ENCODE data around the gene ANKHD1.
"Not testable (repeated sequence)": the region's sequence is repeated elsewhere in the genome, so short reads cannot be mapped to it uniquely, and the experiment has no call there.

The ANKHD1 gene

DNA sequence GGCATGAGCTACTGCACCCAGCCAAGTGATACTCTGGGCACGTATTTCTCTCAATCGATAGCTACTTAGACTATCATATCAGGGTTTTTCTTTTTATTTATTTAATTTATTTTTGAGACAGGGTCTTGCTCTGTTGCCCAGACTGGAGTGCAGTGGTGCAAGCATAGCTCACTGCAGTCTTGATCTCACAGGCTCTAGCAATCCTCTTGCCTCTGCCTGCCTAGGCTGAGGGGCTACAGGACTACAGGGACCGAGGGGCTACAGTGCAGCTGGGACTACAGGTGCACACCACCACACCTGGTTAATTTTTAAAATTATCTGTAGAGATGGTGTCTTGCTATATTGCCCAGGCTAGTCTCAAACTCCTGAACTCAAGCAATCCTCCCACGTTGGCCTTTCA, 20.3 kb upstream of the ANKHD1 start:
- no peak for DNase-seq

DNA sequence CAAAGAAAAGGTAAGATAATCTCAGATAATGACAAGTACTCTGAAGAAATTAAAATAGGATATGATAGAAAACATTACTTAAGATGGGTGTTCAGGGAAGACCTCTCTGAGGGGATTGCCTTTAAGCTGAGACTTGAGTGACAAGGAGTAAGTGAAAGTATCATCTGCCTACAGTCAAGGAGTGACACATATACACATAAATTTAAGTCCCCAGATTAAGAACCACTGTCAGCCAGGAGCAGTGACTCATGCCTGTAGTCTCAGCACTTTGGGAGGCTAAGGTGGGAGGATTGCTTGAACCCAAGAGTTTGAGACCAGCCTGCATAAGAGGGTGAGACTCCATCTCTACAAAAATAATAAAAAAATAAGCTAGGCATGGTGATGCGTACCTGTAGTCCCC, 19.7 kb upstream of the ANKHD1 start:
- DNase-seq: no peak

DNA sequence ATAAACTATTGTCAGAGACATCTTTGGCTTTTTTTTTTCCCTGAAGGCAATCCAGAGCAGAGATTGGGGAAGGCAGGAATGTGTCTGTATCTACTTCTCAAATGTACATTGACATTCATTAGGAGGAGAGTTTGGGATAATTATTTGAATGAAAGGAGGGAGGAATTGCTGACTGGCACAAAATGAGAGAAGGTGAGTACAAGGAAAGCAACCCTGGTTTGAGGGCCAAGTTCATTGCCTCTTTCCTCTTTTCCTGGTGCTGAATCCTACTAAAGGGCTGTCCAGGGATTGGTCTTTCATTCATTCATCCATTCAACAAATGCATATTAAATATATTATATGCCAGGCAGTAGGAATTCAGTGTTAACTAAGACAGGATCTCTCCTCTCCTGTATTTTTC, 18.8 kb upstream of the ANKHD1 start:
- DNase-seq: no peak

DNA sequence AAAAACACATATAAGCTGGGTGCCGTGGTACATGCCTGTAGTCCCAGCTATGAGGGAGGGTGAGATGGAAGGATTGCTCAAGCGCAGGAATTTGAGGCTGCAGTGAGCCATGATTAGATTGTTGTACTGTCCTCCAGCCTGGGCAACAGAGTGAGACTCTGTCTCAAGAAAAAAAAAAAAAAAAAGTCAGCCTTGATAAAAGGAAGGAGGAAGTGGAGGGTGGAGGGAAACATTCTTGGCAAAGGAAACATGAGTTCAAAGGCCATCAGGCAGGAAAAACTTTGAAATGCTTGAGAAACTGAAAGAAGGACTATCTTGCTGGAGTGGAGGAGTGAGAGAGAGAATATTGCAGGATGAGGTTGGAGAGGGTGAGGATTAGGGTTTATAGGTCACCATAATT, 18.3 kb upstream of the ANKHD1 start:
- no peak for DNase-seq

DNA sequence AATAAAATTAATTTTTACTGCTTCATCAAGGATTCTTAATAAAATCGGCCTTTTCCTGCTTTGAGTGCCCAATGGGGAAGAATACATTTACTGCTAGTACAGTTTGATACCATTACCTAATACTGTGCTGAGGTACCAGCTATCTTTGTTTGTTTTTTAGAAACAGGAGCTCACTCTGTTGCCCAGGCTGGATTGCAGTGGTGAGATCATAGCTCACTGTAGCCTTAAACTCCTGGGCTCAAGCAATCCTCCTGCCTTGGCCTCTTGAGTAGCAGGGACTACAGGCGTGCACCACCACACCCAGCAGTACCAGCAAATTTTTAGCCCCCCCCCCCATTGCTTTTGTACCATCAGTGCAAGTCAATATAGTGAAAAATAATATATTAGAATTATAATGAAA, 13.6 kb upstream of the ANKHD1 start:
- DNase-seq: no peak

DNA sequence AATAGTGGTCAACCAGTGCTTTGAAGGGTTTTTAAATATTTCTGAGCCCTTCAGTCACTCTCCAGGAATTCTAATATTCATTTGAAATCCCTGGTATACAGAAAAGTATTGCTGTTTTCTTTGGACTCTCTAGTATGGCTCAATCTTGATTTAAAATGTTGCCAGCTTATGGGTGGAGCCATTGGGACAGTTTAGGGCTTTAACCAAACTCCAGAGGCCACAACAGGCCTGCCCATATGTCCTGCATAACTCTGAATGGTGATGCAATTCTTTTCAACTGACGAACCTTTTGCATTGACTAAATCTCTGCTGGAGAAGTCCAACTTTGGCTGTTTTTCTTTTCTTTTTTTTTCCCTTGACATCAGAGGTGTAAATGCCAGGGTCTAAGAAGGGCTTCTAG, 10.3 kb upstream of the ANKHD1 start:
- no peak for DNase-seq

DNA sequence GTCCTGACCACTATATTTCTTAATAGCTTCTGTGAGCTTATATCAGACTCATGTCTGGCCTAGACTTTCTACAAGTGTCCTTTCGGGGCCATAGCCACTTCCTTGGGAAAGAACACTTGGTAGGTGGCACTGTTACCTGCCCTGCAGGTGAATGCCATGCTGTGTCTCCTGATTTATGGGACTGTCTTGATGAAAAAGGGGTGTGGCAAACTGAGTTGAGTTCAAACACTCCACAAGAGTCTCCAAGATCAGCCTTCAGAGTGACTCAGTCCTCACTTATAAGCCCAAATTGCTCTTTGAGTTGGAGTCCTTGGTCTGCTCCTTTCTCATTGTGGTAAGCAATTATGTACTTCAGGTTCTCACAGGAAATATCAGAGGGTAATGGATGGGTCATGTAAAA, 9.9 kb upstream of the ANKHD1 start:
- DNase-seq: no peak

DNA sequence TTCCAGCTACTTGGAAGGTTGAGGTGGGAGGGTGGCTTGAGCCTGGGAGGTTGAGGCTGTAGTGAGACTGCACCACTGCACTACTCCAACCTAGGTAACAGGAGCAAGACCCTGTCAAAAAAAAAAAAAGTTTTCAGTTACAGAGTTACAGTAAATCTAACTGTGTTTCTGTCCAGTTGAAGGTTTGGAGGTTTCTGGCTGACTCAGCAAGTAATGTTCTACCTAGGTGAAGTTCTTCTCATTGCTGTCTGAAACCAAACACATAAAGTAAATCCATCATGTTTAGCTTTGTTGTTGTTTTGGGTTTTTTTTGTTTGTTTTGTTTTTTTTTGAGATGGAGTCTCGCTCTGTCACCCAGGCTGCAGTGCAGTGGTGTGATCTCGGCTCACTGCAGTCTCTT, 7.9 kb upstream of the ANKHD1 start:
- no peak for DNase-seq

DNA sequence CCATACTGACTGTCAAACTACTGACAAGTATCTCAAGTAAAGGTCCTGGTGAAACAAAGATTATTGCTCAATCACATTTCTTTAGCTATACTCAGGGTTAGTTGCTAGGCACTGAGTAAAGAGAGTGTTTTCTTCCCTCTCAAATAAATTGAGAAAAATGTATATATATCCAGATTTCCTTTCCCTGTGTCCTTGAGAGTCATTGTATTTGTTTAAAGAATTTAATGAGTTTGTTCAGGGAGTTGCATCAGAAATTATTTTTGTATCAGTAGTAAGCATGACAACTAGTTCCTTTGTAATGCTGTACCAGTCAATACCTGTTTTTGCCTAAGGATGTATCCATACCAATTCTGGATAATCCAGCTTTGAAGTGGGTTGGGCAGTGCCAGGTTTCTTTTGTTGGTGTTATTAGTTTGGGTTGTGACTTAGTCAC, 3.2 kb upstream of the ANKHD1 start:
- no peak for DNase-seq

DNA sequence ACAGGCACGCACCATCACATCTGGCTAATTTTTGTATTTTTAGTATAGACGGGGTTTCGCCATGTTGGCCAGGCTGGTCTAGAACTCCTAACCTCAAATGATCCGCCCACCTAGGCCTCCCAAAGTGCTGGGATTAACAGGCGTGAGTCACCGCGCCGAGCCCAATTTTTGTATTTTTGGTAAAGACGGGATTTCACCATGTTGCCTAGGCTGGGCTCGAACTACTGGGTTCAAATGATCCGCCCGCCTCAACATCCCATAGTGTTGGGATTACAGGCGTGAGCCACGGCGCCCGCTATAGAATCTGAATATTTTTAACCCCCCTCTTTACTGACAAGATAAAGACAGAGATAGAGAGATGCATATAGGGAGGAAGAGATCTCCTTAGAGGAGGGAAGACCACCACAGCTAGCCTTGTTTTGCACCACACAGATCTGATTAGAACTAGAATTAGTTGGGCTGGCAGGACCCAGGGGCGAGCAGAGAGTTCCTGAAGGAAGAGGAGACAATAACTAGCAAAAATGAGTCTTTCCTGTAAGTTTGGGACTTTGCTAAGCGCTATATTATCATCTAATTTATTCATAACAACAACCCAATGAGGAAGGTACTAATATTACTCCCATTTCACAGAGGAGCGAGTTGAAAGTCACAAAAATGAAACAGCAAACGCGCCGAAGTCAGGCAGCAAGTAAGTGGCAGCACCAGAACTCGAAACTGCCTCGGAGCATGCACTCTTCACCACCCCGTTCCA, 1.5 kb upstream of the ANKHD1 start:
- no peak for DNase-seq

DNA sequence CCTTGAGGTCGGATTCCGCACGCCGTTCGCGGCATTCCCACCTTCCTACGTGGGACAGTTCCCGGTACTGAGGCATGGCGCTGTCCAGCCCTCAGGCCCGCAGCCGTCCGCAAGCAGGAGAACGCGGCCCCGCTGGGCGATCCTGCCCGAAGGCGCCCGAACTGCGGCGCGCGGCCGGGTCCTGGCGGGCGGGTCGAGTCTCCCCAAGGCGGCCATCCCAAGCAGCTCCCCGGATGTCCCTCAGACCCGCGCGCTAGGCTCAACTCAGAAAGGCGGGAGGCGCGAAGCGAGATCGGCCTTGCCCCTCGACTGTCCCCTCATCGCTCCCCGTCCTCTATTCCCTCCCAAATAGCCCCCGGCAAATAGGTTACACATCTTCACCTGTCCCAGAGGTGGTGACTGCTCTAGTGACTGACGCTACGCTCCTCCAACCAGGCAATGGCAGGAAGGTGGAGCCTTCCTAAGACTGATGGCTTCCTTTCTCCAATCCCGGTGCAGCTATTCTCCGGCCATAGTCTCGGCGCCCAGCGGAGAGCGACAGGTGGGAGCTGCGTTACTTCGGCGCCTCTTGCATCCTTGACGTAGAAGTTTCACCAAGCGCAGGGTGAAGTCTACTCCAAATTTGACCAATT, 787 bp upstream of the ANKHD1 start:
- DNase-seq: peak; percentile 83

DNA sequence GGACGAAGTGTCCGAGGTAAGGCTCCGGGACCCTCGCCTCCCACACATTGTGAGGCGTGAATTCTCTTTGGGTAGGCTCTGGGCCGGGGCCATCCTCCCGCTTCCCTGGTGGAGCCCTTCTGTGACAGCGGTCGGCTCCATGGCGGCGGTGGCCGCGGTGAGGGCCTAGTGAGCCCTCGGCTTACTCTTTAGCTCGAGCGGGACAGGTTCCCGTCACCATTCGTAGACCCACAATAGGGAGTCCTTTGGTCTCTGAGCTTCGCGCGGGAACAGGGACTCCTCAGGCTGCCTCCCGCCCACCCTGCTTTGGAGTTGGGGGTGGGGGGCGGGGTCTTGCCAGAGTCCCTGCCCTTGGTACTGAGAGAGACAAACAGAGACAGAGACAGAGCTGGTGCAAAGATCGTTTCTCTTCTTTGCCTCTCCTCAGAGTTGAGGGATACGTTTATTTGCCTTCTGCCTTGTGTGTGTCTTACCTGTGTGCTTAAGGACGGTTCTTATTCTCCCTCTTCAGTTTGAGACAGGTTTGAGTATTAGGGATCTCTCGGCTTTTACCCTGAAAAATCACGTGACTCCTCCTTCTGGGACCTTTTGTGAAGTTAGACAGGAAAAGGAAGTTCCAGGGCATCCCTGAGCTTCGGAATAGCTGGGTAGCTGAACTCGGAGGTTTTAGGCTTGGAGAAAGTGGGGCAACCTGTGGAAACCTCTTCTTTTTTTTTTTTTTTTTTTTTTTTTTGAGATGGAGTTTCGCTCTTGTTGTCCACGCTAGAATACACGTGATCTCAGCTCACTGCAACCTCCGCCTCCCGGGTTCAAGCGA, 833 bp downstream of the ANKHD1 start:
- peak; percentile 42 for DNase-seq

DNA sequence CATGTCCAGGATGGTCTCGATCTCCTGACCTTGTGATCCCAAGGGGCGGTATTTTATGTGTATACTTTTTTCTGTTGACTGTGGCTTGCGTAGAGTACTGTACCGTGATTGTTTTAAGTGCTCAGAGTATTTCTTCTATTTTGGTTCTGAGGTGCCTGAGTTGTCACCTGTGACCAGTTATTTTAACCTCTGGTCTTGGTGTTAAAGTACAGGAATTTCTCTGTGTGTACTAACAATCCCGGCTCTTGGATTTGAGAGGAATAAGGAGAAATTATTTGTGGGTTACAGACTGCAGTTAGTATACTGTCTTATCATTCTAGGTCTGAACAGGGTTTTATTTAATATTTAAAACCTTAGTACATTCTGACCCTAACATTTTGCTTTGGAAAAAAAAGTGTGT, 2.0 kb downstream of the ANKHD1 start:
- no peak for DNase-seq

DNA sequence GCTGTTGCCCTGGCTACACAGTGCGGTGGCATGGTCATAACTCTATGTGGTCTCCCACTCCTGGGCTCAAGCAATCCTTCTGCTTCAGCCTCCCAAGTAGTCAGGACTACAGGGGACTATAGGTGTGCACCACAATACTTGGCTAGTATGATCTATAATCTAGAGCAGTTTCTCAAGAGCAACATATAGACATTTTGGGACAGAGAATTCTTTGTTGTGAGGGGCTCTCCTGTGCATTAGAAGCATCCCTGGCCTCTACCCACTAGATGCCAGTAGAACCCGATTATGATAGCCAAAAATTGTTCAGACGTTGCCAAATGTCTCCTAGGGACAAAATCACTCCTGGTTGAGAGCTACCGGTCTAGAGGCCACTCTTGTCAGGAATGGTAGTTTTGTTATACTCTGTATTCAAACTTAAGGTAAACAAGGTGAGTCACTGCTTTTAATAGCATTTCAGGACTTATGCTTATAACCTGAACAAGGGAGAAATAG, 7.2 kb downstream of the ANKHD1 start:
- DNase-seq: no peak

DNA sequence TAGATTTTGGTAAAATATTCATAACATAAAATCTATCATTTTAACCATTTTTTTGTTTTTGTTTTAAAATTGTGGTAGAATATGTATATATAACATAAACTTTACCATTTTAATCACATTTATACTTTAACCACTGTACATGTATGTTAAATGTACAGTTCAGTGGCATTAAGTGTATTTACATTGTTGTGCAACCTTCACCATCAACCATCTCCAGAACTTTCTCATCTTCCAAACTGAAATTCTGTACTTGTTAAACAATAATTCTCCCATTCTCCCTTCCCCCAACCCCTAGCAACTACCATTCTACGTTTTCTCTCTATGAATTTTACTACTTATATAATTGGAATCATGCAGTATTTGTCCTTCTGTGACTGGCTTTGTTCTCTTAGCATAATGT, 11.6 kb downstream of the ANKHD1 start:
- DNase-seq: no peak

DNA sequence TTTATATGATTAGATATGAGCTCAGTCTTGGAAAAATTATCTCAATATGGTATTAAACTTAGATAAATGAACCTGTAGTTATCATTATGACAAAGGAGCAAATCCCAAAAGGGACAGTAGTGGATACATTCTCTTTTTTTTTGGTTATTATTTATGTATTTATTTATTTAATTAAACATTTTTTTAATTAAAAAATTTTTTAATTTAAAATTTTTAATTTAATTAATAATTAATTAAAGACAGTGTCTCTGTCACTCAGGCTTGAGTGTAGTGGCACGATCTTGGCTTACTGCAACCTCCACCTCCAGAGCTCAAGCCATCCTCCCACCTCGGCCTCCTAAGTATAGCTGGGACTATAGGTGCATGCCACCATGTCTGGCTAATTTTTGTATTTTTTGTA, 15.6 kb downstream of the ANKHD1 start:
- no peak for DNase-seq

DNA sequence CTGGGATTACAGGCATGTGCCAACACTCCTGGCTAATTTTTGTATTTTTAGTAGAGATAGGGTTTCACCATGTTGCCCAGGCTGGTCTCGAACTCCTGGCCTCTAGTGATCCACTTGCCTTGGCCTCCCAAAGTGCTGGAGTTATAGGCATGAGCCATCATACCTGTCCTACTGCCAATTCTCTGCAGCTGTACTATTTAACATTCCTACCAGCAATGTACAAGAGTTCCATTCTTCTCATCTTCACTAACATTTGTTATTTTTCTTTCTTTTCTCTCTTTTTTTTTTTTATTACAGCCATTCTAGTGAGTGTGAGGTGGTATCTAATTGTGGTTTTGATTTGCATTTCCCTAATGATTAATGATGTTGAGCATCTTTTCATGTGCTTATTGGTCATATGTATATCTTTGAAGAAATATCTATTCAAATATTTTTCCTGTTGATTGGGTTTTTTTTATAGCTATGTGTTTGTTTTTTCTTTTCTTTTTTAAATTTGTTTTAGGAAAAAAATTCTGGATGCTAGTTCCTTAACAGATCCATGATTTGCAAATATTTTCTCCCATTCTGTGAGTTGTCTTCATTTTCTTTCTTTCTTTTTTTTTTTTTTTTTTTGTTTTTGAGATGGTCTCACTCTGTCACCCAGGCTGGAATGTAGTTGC, 17.4 kb downstream of the ANKHD1 start:
- DNase-seq: no peak

DNA sequence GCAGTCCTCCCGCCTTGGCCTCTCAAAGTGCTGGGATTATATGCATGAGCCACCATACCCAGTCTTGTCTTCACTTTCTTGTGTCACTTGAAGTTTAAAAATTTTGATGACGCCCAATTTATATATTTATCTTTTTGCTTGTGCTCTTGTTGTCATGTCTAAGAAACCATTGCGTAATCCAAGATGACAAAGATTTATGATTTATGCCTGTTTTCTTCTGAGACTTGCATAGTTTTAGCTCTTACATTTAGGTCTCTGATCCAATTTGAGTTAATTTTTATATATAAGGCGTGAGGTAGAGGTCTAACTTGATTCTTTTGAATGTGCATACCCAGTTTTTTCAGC, 18.6 kb downstream of the ANKHD1 start:
- DNase-seq: no peak

DNA sequence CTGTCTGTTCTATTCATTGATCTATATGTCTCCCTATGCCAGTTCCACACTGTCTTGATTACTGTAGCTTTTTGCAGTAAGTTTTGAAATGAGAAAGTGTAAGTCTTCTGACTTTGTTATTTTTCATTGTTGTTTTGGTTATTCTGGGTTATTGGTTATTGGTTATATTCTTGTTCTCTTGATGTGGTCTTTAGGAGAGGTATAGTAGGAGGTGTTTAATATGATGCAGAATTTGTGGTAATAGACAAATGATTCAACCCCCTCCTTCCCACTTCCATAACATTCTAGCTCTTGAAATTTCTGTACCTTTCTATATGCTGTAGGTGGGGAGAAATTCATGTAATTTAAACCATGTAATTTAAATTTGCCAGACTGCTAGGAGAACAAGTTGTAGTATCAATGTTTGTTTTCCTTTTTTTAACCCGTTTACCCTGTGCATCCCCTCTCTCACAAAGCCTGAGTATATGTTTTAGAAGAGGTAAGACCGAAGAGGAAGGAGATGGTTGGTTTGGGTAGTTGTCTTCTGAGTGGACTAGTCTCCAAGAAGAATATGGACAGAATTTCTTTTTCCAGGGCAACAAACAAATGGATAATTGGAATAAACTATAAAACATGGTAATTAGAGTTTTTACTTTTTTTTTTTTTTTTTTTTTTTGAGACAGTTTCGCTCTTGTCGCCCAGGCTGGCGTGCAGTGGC, 19.2 kb downstream of the ANKHD1 start:
- no peak for DNase-seq

DNA sequence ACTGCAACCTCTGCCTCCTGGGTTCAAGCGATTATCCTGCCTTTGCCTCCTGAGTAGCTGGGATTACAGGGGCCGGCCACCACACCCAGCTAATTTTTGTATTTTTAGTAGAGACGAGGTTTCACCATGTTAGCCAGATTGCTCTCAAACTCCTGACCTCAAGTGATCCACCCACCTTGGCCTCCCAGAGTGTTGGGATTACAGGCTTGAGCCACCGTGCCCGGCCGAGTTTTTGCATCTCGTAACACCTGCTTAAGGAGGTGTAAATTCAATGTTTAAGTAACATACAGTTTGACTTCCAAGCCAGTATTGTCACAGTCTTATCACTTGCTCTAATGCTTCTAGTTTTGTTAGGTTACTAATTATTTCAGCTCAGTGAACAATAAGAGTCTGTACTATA, 19.7 kb downstream of the ANKHD1 start:
- not testable (repeated sequence) for DNase-seq

DNA sequence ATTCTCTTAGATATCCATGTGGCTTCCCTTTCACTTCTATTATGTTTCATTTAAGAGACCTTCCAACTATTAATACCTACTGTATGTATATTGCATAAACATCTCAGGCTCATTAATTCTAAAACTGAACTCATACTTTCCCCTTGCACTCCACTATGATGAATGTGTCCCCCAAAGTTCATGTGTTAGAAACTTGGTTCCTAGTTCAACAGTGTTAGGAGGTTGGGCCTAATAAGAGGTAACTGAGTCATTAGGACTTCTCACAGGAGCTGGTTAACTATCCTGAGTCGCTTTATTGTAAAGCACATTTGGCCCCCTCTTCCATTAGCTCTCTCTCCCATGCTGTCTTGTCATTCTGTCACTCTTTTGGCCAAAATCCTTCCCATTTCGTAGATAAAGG, 22.0 kb downstream of the ANKHD1 start:
- DNase-seq: no peak

DNA sequence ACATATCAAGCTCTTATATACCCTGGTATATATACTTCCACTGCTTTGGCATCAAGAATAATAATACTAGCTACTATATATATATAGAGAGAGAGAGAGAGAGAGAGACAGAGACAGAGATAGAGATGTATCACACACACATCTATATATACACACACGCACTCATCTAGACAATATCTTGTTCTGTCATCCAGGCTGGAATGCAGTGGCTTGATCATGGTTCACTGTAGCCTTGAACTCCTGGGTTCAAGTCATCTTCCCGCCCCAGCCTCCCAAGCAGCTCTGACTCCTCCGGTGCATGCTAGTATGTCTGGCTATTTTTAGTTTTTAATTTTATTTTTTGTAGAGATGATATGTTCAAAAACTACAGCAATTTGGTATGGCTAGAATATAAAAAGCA, 22.5 kb downstream of the ANKHD1 start:
- no peak for DNase-seq

DNA sequence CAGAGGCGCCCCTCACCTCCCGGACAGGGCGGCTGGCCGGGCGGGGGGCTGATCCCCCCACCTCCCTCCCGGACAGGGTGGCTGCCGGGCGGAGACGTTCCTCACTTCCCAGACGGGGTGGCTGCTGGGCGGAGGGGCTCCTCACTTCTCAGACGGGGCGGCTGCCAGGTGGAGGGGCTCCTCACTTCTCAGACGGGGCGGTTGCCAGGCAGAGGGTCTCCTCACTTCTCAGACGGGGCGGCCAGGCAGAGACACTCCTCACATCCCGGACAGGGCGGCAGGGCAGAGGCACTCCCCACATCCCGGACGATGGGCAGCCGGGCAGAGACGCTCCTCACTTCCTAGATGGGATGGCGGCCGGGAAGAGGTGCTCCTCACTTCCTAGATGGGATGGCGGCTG, 26.1 kb downstream of the ANKHD1 start:
- DNase-seq: not testable (repeated sequence)

All from effector CD4-positive, alpha-beta T cell (primary cell).